Raji (cell line): ENCODE measurements around the gene DAO.

Experiments
- POLR2A ChIP-seq: IDR thresholded peaks from 2 replicates; pipeline ENCODE4 v1.6.1; 2011; ENCODE audit warnings: low read depth, low read length, control low read depth; ENCODE audit not compliant: insufficient read depth

Gene DAO

DNA sequence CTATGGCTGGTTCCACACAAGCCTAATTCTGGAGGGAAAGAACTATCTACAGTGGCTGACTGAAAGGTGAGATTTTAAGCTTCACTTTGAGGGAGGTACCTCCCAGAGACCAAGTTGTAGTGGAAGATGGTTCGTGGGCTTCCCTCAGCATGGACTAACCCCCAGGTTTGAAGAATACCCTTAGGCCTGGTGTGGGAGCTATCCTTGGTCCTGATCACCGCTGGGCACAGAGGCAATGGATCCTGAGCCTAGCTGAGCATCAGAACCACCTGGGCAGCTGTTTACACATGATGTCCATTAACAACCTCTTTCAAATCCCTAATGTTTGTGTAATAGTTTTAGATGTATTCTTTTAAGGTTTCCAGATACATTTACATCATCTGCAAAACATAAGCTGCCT is 10.3 kb downstream of the DAO start:
- no peak for TF ChIP-seq POLR2A

DNA sequence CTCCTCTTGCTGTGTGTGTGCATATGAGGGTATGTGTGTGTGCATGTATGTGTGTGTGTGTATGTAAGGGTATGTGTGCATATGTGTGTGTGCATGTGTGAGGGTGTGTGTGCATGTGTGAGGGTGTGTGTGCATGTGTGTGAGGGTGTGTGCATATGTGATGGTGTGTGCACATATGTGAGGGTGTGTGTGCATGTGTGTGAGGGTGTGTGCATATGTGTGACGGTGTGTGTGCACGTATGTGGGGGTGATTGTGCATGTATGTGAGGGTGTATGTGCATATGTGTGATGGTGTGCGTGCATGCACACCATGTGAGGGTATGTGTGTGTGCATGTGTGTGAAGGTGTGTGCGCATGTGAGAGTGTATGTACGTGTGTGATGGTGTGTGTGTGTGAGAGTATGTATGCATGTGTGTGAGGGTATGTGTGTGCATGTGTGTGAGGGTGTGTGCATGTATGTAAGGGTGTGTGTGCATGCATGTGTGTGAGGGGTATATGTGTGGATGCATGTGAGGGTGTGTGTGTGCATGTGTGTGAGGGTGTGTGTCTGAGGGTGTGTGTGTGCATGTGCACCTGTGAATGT is 15.4 kb downstream of the DAO start:
- TF ChIP-seq POLR2A: no peak

DNA sequence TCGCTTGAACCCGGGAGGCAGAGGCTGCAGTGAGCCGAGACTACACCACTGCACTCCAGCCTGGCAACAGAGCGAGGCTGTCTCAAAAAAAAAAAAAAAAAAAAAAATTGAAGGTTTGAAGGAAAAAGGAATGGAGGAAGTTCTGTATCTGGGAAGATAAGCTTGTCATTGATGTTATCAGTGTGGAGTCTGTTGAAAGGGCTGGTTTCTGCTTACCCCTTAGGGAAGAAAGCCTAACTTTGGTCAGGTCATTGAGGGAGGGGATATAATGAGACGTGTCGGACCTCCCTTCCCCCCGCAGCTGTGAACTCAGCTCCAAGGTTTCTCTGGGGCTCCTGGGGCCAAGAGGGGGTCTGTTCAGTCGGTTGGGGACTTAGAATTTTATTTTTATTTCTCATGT is 16.4 kb downstream of the DAO start:
- TF ChIP-seq POLR2A: no peak

DNA sequence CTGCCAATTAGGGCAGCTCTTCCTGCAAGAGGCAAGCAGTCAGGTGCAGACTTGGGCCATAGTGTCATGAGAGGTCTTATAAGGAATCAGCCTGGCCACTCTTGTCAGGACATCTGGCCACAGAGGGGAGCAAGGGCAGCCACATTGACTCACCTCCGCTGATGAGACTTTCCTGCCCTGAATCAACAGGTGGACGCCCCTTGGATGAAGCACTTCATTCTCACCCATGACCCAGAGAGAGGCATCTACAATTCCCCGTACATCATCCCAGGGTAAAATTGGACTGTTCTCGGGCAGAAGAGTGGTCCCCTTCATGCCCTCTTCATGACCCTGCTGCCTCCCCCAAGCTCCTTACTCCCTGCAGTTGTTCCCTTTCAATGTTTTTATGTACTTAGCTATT is 16.9 kb downstream of the DAO start:
- TF ChIP-seq POLR2A: no peak

DNA sequence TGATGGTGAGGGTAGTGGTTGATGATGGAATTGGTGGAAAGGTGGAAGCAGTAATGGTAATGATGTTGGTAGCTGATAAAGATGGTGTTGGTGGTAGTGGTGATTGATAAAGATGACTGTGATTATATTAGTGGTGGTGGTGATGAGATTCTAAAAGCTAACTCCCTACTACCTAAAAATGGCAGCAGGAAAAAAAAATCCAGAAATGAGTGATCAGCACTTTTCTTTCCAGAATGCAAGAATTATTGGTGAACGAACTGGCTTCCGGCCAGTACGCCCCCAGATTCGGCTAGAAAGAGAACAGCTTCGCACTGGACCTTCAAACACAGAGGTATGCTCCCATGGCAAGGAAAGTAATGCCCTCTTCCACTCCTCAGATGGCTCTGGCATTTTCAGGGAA is 19.3 kb downstream of the DAO start:
- TF ChIP-seq POLR2A: no peak

DNA sequence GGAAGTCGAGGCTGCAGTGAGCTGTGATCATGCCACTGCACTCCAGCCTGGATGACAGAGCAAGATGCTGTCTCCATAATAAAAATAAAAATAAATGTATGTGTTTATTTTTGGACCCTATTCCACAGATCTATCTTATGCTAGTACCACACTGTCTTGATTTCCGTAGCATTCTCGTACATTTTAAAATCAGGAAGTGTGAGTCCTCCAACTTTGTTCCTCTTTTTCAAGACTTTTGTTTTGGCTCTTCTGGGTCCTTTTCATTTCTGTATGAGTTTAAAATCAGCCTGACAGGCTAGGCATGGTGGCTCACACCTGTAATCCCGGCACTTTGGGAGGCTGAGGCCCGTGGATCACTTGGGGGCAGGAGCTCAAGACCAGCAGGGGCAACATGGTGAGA is 25.8 kb downstream of the DAO start:
- TF ChIP-seq POLR2A: no peak

DNA sequence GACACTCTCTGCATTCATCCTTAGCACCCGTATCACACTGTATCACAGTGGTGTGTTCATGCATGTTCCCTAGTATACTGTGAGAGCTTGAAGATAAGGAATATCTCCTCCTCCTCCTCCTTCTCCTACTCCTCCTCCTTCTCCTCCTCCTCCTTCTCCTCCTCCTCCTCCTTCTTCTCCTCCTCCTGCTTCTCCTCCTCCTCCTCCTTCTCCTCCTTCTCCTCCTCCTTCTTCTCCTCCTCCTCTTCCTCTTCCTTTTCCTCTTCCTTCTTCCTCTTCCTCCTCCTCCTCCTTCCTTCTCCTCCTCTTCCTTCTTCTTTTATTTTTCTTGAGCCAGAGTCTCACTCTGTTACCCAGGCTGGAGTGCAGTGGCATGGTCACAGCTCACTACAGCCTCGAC is 27.1 kb downstream of the DAO start:
- no peak for TF ChIP-seq POLR2A

DNA sequence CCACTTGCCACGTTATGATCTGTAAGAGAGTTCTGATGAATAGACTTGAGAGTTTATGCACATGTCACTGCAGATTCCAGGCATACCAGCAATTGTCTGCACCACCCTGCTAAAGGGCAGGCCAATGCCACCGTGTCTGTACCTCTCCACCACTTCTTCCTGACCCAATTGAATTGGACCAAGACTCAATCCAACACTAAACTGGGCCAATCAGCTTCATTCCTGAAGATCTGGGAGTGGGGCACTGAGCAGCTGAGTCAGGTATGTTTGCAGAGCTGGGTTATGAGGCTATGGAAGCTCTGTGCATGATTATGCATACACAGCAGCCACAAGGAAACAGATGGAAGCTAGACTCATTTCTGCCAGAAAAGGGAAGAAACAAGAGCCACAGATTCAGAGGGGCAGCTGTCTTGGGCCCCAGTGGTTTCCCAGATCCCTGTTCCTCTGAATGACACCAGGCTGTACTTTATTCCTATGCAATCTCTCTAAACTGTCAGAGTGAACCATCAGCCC is 28.0 kb downstream of the DAO start:
- TF ChIP-seq POLR2A: no peak

DNA sequence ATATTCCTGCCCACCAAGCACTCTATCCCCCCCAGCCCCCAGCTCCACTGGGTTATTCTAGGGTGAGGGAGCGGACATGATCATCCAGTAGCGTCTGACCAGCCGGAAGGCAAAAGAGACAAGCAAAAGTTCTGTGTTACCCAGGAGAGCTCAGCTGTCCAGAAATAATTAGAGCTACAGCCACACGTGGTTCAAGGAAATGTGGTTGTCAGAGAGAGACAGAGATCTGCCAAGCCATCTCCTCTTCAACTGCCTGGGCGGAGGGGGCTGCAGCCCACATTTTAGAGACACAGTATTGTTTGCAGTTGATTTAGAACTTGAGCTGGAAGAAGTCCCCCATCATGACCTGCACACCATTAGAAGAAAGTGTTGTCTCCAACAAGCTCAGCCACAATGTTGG is 30.4 kb downstream of the DAO start:
- TF ChIP-seq POLR2A: no peak

DNA sequence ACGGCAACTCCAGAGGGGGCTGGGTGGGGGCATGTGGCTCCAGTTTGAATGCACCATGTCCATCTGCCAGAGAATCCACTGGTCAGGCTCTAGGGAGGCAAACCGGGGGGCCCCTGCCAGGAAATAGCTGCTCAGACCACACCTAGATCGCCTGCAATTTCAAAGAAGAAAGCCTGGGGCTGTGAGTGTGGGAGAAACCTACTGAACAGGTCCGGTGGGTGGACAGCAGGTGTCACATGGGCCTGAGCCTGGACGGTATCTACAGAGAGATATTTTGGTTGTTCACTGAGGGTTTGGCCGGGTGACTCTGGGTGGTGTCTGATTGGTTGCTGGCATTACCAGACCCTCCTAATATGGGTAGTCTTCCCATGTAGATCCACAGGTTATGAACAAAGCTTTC is 32.0 kb downstream of the DAO start:
- TF ChIP-seq POLR2A: no peak

DNA sequence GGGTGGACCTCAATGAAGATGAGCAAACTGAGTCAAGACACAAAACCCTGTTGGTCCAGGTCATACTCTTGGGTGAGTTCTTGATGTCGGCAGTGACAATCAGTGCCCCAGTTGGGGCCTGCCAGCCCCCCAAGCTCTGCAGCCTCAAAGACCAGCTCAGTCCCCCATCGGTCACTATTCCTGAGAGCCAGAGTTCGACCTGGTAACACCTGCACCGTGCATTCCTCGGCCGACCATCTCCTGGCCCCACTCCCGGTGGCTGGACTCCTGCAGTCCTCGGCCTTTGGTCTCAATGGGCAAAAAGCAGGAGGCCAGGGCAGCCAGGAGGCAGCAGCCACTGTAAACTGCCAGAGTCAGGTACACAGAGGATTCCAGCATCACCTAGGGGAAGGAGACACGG is 32.5 kb downstream of the DAO start:
- TF ChIP-seq POLR2A: no peak

DNA sequence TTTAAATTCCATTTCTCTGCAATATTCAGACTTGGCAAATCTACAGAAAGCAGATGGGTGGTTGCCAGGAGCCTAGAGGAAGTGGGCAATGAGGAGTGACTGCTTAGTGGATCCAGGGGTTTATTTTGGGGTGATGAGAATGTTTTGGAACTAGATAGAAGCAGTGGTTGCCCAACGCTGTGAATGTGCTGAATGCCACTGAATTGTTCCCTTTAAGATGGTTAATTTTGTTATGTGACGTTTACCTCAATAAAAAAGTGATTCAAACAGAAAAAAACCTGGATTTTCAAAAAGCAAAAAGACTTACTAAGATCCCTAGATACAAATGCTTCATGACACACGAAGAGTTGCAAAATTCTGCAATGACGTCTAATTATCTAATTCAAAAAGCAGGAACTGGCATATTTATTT is 34.2 kb downstream of the DAO start:
- TF ChIP-seq POLR2A: no peak

DNA sequence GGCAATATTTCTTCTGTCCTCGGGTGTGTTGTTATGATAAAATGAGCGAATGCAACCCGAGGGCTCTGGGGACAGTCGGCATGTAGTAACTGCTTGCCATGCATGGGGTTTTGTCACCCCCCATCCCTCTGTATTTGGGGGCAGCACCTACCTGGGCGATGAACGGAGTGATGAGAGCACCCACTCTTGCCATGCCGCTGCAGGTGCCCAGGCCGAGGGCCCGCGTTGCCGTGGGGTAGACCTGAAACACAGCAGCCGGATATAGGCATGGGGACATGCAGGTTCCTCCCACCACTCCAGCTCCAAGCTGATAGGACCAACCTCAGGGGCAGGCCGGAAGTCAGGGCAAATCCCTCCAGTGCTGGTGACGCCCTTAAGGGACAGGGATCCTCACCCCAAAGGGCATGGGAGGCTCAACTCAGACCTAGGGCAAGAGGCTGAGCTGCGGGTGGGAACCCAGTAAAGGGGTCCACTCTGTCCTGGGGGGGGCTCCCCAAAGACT is 35.8 kb downstream of the DAO start:
- TF ChIP-seq POLR2A: no peak

DNA sequence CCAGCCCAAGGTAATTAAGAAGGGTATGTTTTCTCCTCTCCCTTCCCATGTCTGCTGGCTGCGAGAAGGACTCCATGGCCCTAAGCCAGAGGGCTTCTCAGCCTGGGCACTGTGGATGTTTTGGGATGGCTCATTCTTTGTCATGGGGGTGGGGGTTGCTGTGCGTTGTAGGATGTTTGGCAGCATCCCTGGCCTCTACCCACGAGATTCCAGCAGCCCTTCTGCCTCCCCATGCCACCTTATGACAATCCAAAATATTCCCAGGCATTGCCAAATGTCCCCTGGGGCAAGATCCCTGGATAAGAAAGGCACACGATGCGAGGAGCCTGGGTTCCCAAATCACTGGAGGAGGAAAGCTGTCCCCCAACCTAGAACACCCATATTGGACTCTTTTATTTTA is 36.4 kb downstream of the DAO start:
- TF ChIP-seq POLR2A: no peak

DNA sequence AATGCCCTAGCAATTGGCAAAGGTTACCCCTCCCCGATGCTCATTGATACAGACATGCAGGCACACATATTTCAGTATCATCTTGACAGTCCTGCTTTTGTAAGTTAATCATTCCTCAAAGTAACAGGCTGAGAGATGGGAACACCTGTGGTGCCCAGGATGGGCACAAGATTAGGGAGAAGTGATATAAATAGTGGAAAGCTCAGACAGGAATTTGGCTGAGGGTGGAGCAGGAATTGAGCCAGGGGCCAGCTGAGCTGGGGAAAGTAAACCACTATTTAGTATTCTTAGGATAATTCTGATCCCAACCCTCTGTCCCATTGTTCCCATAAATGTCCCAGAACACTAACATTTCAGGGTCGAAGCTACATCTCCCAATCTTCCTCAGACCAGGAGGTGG is 38.3 kb downstream of the DAO start:
- TF ChIP-seq POLR2A: no peak

DNA sequence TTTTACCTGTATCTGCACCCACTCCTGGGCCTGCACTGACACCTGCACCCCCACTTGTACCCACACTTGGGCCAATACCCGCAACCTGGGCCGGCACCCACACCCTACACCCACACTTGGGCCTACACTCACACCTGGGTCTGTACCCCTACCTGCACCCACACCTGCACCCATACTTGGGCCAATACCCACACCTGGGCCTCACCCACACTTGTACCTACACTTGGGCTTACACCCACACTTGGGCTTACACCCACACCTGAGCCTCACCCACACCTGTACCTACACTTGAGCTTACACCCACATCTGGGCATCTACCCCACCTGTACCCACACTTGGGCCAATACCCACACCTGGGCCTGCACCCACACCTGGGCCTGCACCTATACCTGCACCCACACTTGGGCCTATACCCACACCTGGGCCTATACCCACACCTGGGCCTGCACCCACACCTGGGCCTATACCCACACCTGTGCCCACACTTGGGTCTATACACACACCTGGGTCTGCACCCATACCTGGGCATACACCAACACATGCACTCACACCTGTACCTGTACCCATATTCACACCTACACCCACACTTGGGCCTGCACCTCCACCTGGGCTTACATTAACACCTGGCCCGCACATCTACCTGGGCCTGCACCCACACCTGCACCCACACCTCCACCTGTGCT is 39.2 kb downstream of the DAO start:
- no peak for TF ChIP-seq POLR2A

DNA sequence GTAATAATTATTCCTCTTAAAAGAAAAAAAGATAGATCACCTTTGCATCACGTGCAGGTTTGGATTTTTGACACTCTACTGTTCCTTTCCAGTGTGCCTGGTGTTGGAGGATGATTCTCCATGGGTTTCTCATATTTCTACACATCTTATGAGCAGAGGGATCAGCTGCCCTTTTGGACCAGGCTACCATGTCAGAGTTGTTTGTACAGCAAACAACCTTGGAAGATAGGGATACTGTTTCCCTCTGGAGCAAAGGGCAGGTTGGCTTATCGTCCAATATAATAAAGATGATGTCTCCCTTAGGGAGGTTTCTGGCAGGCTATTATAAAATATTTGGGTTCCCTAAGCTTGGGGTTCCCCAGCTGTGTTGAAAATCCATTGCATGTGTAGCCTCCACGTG is 42.1 kb downstream of the DAO start:
- no peak for TF ChIP-seq POLR2A

DNA sequence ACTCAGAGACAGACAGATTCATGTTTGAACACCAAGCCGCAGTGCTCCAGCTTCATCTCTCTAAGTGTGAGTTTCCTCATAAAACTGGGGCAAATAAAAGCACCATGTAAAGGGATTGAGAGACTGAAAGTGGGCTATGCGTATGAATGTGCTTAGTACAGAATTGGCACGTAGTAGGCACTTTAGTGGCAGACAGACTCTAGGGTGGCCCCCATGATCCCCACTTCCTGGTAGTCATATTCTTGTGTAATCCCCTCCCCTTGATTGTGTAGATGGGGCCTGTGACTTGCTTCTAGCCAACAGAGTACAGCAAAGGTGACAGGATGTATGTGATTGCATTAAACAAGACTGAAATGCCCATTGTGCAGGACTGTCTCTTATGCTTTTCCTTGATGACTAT is 43.0 kb downstream of the DAO start:
- TF ChIP-seq POLR2A: no peak

DNA sequence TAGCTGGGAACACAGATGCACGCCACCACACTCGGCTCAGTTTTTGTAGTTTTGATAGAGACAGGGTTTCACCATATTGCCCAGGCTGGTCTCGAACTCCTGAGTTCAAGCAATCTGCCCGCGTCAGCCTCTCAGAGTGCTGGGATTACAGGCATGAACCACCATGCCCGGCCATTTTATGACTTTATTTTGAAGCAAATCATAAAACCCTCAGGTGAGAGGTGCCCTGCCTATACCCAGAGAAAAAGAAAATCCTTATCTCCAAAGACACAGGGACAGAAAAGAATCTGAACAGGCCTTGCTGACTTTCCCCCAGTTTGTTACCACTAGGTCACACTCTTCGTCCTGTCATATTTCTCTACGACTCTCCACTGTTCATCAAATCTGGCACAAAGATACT is 48.8 kb downstream of the DAO start:
- no peak for TF ChIP-seq POLR2A
